ENCODE results near the gene CES2.
"Not testable (repeated sequence)": the region's sequence is repeated elsewhere in the genome, so short reads cannot be mapped to it uniquely, and the experiment has no call there.

Gene CES2

DNA sequence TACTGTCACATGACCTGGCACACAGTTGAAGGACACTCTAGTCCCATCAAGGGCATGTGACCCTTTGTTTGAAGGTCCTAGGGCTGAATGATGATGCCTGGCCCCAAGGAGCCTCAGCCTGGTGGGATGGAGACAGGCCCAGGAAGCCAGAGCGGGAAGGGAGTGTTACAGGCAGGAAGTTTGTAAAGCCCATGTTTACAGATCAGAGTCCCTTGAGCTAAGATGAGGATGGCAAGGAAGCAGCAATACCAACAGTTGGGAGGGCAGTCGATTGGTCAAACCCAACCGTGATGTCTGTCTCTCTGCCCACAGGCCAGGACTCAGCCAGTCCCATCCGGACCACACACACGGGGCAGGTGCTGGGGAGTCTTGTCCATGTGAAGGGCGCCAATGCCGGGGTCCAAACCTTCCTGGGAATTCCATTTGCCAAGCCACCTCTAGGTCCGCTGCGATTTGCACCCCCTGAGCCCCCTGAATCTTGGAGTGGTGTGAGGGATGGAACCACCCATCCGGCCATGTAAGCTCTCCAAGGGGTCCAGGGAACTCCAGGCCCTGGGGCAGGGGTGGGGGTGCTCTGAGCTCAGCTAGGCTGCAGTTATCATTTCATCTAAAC lies 2.5 kb downstream of the CES2 start:
- DNase-seq = no peak

GRCh38 chr16:66939366-66939765 lies 4.0 kb downstream of the CES2 start:
- no peak for DNase-seq

- no peak for DNase-seq
Observed at GRCh38 chr16:66940236-66940635, 4.9 kb downstream of the CES2 start.

DNA sequence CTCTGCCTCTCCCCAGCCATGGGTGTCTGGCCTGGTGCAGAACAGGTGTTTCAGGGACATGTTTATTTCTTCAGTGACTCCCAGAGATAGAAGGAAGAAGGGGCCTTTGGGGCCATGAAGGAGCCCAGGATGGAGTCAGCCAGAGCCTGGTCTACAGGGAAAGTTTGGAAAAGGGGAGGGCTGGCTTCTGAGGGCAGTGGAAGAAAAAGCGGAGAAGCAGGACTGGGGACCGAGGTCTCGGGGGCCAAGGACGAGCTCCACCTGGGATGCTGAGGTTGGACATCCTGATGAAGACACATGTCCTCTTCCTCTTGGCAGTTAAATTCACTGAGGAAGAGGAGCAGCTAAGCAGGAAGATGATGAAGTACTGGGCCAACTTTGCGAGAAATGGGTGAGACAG lies 7.7 kb downstream of the CES2 start:
- no peak for DNase-seq

DNA sequence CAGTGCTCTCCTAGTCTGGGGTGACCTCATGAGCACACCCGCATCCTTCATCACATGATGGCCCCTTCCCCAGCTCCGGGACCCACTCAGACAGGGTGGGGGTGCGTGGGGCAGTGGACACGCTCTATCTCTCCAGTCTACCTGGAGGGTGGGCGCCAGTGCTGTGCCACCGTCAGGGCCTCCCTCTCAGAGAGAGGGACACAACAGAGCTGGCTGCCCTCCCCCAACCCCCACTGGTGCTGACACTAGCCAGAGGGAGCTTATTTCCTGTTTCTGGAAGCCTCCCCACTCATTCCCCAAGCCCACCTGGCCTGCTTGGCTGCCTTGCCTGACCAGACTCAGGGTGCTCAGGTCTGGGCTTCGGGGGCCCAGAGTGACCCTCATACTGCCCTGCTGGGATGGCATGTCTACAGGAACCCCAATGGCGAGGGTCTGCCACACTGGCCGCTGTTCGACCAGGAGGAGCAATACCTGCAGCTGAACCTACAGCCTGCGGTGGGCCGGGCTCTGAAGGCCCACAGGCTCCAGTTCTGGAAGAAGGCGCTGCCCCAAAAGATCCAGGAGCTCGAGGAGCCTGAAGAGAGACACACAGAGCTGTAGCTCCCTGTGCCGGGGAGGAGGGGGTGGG lies 8.2 kb downstream of the CES2 start:
- no peak for DNase-seq

- DNase-seq = no peak
Observed at GRCh38 chr16:66944054-66944441, 8.7 kb downstream of the CES2 start.

DNA sequence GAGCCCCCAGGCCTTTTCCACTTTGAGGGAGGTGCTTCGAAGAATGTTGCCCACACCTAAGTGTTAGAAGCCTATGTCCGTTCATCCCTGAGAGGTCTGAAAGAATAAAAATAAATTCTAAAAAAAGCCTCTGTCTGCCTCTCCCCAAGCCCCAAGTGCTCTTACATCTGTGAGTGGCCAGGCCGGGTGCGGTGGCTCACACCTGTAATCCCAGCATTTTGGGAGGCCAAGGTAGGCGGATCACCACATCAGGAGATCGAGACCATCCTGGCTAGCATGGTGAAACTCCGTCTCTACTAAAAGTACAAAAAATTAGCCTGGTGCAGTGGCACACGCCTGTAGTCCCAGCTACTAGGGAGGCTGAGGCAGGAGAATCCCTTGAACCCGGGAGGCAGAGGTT lies 9.7 kb downstream of the CES2 start:
- not testable (repeated sequence) for DNase-seq

GRCh38 chr16:66945939-66946338 lies 10.6 kb downstream of the CES2 start:
- DNase-seq = no peak

DNA sequence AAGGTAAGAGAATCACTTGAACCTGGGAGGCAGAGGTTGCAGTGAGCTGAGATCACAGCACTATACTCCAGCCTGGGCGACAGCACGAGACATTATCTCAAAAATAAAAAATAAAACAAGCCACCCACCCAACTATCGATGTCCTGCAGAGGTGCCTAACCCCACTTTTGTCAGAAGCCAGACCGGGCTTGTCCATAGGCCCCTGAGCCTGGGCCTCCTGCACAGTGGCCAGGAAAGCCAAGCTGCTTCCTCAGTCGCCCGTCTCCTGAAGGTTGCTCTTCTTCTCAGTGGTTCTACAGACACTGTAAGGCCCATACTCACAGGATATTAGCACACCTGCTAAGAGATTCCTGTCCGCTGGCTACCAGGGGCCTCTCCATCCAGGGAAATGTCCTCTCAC lies 11.2 kb downstream of the CES2 start:
- no peak for DNase-seq

GRCh38 chr16:66946974-66947301 lies 11.6 kb downstream of the CES2 start:
- no peak for DNase-seq

GRCh38 chr16:66947302-66948065 lies 12.2 kb downstream of the CES2 start:
- peak; percentile 78 for DNase-seq

GRCh38 chr16:66948134-66948836 lies 13.0 kb downstream of the CES2 start:
- no peak for DNase-seq

GRCh38 chr16:66948837-66949225 lies 13.5 kb downstream of the CES2 start:
- DNase-seq = no peak

- DNase-seq = no peak
Observed at GRCh38 chr16:66949472-66949871, 14.2 kb downstream of the CES2 start.

DNA sequence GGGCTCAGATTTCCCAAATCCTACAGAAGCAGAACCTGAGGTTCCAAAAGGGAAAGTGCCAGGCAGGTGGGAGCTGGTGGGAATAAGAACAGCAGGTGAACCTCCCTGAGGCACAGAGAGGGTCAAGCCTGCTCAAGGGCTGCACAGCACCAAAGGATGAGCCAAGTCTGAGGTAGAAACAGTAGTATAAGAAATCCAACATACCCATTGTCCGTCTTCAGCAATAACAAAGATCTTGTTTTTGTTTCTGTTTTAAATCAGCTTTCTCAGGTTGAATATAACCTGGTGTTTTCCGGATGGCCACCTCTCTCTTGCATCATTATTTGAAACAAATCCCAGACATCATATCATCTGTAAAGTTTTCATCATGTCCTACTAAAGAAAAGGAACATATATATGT lies 15.1 kb downstream of the CES2 start:
- no peak for DNase-seq

DNA sequence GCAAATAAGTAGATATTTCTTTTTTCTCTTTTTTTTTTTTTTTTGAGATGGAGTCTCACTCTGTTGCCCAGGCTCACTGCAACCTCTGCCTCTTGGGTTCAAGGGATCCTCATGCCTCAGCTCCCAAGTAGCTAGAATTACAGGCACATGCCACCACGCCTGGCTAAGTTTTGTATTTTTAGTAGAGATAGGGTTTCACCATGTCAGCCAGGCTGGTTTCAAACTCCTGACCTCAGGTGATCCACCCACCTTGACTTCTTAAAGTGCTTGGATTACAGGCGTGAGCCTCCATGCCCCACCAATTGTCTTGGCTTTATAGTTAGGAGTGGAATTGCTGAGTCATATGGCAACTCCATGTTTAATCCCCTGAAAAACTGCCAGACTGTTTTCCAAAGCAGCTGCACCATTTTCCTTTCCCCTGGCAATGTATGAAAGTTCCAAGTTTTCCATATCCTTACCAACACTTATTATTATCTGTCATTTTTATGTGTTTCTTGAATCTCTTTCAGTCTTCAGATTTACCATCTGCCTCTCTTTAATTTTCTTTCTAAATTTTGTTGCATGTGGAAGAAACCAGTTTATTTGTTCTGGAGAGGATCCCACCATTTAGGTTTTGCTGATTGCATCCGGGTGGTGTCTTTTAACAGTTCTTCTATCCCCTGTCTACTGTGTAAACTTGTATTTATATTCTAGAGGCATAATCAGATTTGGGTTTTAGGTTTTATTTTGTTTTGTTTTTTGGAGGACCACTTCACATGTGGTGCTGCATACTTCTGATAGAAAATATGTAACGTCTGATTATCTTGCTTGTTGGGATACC lies 15.9 kb downstream of the CES2 start:
- DNase-seq = no peak

GRCh38 chr16:66952430-66953110 lies 17.3 kb downstream of the CES2 start:
- no peak for DNase-seq

GRCh38 chr16:66953462-66954096 lies 18.3 kb downstream of the CES2 start:
- no peak for DNase-seq

DNA sequence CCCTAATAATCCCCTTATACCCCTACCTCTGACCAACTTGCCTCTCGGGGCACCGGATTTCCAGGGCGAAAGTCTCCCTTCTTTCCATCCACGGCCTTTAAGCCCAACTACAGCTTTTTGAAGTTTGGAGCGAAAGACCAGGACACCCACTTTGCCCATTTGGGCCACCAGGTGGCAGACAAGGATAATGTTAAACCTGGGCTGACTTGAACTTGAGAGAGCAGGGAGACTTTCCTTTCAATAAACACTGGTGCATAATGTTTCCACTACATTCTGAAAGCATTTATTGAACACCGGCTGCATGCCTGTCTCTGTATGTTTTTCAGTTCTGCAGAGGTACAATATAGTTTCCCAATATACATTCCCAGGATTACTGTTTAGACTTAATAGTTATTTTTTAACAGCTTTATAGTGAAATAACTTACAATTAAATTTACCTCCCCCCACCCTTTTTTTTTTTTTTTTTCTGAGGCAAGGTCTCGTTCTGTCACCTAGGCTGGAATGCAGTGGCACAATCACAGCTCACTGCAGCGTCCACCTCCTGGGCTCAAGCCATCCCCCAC lies 18.9 kb downstream of the CES2 start:
- peak; percentile 42 for DNase-seq

GRCh38 chr16:66955363-66956153 lies 20.2 kb downstream of the CES2 start:
- not testable (repeated sequence) for DNase-seq

GRCh38 chr16:66956154-66956457 lies 20.8 kb downstream of the CES2 start:
- DNase-seq = not testable (repeated sequence)
